GM19397 (cell line): Measurements from ENCODE around the gene ONECUT2.
A peak's percentile ranks its signal among the peaks of the same experiment; 100 is the strongest.
"Not testable (repeated sequence)": the region's sequence is repeated elsewhere in the genome, so short reads cannot be mapped to it uniquely, and the experiment has no call there.

Source experiments
- ATAC-seq: cut with Tn5 transposase; IDR thresholded peaks from one replicate; pipeline ENCODE4 v1.9.1; 2021; ENCODE audit warnings: mild to moderate bottlenecking, moderate library complexity; ENCODE audit not compliant: unreplicated experiment

Gene ONECUT2

GRCh38 chr18:57434536-57435494 lies at the start of gene ONECUT2:
Gene ONECUT2, plus strand, starts transcription at chr18:57435374. Its CDS starts 343 bp downstream, at chr18:57435717.
- ATAC-seq = peak; percentile 87

- ATAC-seq = no peak
Observed at GRCh38 chr18:57389271-57389670, 45.9 kb upstream of the ONECUT2 start.

GRCh38 chr18:57390044-57390443 lies 45.1 kb upstream of the ONECUT2 start:
- ATAC-seq = no peak

- ATAC-seq = not testable (repeated sequence)
Observed at GRCh38 chr18:57394749-57395148, 40.4 kb upstream of the ONECUT2 start.

- ATAC-seq = not testable (repeated sequence)
Observed at GRCh38 chr18:57396831-57397230, 38.3 kb upstream of the ONECUT2 start.

- no peak for ATAC-seq
Observed at GRCh38 chr18:57397440-57398132, 37.6 kb upstream of the ONECUT2 start.

- no peak for ATAC-seq
Observed at GRCh38 chr18:57404345-57404744, 30.8 kb upstream of the ONECUT2 start.

- no peak for ATAC-seq
Observed at GRCh38 chr18:57409650-57410049, 25.5 kb upstream of the ONECUT2 start.

GRCh38 chr18:57410749-57411148 lies 24.4 kb upstream of the ONECUT2 start:
- no peak for ATAC-seq

GRCh38 chr18:57416542-57416941 lies 18.6 kb upstream of the ONECUT2 start:
- ATAC-seq = no peak

- ATAC-seq = no peak
Observed at GRCh38 chr18:57422313-57422872, 12.8 kb upstream of the ONECUT2 start.

- no peak for ATAC-seq
Observed at GRCh38 chr18:57423821-57424220, 11.4 kb upstream of the ONECUT2 start.

- ATAC-seq = no peak
Observed at GRCh38 chr18:57425096-57425495, 10.1 kb upstream of the ONECUT2 start.

- ATAC-seq = no peak
Observed at GRCh38 chr18:57426187-57426586, 9.0 kb upstream of the ONECUT2 start.

- no peak for ATAC-seq
Observed at GRCh38 chr18:57427429-57428201, 7.6 kb upstream of the ONECUT2 start.

- no peak for ATAC-seq
Observed at GRCh38 chr18:57428221-57429150, 6.7 kb upstream of the ONECUT2 start.

GRCh38 chr18:57429167-57430078 lies 5.8 kb upstream of the ONECUT2 start:
- ATAC-seq = no peak

GRCh38 chr18:57430079-57431001 lies 4.8 kb upstream of the ONECUT2 start:
- no peak for ATAC-seq
